ENCODE data around the gene PARD3B. TPM values are rescaled to one million over a fixed set of nuclear protein-coding genes. Genes with fewer than 3 reads are reported as not detected.

PARD3B gene
- total RNA-seq, 1 experiment from 2014 or later = 3.9 TPM

- no peak for DNase-seq (ENCODE audit: low spot score)
Observed at GRCh38 chr2:205323929-205324328, 778.7 kb downstream of the PARD3B start.

- no peak for DNase-seq (ENCODE audit: low spot score)
Observed at GRCh38 chr2:205324355-205324754, 779.1 kb downstream of the PARD3B start.

GRCh38 chr2:205333351-205333750, 788.1 kb downstream of the PARD3B start:
- no peak for DNase-seq (ENCODE audit: low spot score)

- no peak for DNase-seq (ENCODE audit: low spot score)
Observed at GRCh38 chr2:205337274-205337673, 792.0 kb downstream of the PARD3B start.

GRCh38 chr2:205338156-205338555, 792.9 kb downstream of the PARD3B start:
- no peak for DNase-seq (ENCODE audit: low spot score)

- no peak for DNase-seq (ENCODE audit: low spot score)
Observed at GRCh38 chr2:205343103-205343502, 797.8 kb downstream of the PARD3B start.

- no peak for DNase-seq (ENCODE audit: low spot score)
Observed at GRCh38 chr2:205346649-205347048, 801.4 kb downstream of the PARD3B start.

- no peak for DNase-seq (ENCODE audit: low spot score)
Observed at GRCh38 chr2:205347899-205348298, 802.6 kb downstream of the PARD3B start.

- no peak for DNase-seq (ENCODE audit: low spot score)
Observed at GRCh38 chr2:205352094-205352493, 806.8 kb downstream of the PARD3B start.

- no peak for DNase-seq (ENCODE audit: low spot score)
Observed at GRCh38 chr2:205352593-205352992, 807.3 kb downstream of the PARD3B start.

GRCh38 chr2:205357732-205358131, 812.5 kb downstream of the PARD3B start:
- no peak for DNase-seq (ENCODE audit: low spot score)

- no peak for DNase-seq (ENCODE audit: low spot score)
Observed at GRCh38 chr2:205358351-205358815, 813.1 kb downstream of the PARD3B start.

- no peak for DNase-seq (ENCODE audit: low spot score)
Observed at GRCh38 chr2:205361272-205361671, 816.0 kb downstream of the PARD3B start.

- DNase-seq (ENCODE audit: low spot score) = no peak
Observed at GRCh38 chr2:205361970-205362369, 816.7 kb downstream of the PARD3B start.

GRCh38 chr2:205364261-205364660, 819.0 kb downstream of the PARD3B start:
- no peak for DNase-seq (ENCODE audit: low spot score)

- DNase-seq (ENCODE audit: low spot score) = no peak
Observed at GRCh38 chr2:205366336-205367060, 821.2 kb downstream of the PARD3B start.

GRCh38 chr2:205367331-205367935, 822.2 kb downstream of the PARD3B start:
- no peak for DNase-seq (ENCODE audit: low spot score)

GRCh38 chr2:205369813-205370212, 824.5 kb downstream of the PARD3B start:
- DNase-seq (ENCODE audit: low spot score) = no peak

- DNase-seq (ENCODE audit: low spot score) = no peak
Observed at GRCh38 chr2:205370726-205371125, 825.5 kb downstream of the PARD3B start.

GRCh38 chr2:205372141-205372540, 826.9 kb downstream of the PARD3B start:
- DNase-seq (ENCODE audit: low spot score) = no peak

GRCh38 chr2:205375461-205376448, 830.5 kb downstream of the PARD3B start:
- DNase-seq (ENCODE audit: low spot score) = no peak

GRCh38 chr2:205377324-205377723, 832.0 kb downstream of the PARD3B start:
- DNase-seq (ENCODE audit: low spot score) = no peak
